HG03439 (cell line): ENCODE measurements around the gene PARS2.

Experiments used
- ATAC-seq: cut with Tn5 transposase; IDR thresholded peaks from one replicate; pipeline ENCODE4 v1.9.1; 2021; ENCODE audit warnings: mild to moderate bottlenecking, moderate library complexity; ENCODE audit not compliant: unreplicated experiment

The PARS2 gene

DNA sequence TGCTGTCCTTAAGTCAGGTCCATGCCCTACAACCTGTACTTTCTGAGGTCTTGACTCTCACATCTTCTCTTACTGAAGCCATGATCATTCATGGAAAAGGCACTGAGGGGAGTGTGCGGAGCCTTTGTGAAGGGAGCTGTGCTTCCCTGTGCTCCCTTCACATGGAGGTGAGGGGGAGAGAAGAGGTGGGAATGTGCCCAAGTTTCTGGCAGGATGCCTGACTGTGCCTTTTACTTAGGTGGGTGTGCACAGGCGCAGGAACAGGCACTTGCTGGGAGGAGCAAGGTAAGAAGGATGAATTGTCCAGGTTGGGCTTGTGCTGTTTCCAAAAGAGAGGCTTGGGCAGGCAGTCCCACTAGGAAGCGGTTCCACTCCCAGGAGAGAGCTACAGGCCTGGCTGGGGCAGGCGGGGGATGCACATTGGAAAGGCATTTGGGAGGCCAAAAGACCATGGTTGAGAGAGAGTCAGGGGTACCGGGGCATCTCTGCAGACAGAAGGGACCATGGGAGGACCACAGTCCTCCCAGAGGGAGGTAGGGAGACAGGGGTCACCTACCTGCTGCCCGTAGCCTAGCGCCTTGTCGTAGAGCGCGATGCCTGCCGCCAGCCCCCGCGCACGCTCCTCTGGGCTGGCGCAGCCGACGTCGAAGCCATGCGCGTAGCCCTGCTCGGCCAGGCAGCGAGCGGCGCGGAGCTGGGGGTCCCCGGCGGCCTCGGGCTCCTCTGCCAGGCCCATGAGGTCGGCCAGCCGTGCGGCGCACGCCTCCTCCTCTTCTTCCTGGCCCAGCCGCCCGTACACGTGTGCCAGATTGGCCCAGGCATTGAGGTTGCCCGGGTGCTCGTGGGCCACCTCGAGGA lies 35.9 kb upstream of the PARS2 start:
- ATAC-seq: no peak

DNA sequence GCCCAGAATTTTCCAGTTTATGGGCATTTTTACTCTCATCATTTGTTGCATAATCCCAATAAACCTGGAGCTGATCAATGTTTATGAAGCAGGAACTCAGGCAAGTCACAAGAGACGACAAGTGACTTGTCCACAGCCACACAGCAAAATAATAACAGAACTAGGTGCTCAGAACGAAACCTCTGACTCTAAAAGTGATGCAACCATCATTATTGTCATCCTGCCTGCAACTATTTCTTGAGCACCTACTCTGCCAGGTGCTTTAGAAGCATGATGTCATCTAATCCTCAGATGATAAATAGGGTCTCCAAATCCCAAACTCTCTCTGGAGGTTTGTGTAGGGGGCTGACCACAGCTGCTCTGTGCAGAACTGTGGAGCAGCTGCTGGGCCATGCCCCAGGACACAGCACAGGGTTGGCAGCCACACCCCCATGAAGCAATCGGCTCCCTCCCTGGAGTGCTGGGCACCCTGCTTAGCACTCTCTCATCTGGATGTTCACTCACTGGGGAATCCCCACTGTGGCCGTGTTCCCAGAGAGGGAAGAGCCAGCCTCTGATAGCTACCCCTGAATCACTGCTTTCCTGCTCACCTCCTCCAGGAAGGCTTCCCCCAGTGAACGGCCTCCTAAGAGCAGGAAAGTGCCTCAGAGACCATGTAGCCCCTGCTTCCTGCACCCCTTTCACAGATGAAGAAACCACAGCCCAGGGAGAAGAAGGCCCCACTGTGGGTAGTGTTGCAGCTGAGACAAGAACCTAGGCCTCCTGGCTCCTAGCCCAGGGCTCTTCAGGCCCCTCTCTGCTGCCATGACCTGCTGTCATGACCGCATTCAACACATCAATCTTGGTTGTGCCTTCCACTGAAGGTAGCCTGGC lies 34.7 kb upstream of the PARS2 start:
- ATAC-seq: no peak

DNA sequence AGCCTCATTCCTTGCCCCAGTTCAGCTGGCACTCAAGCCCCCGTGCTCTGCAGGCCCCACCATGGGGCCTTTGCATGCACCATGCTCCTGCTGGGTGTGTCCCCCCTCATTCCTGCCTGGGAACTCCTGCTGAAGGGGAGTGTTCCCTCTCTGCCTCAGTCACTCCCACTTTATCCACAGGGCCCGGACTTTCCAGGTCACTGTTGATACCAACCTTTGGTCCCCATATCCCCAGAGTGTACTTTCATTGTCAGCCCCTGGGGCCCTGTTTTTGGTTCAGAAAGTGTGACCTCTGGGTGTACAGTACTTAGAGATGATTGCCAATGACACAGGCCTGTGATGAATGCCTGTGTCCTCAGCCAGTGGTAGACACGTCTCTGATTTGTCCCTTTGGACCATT lies 33.9 kb upstream of the PARS2 start:
- ATAC-seq: no peak

DNA sequence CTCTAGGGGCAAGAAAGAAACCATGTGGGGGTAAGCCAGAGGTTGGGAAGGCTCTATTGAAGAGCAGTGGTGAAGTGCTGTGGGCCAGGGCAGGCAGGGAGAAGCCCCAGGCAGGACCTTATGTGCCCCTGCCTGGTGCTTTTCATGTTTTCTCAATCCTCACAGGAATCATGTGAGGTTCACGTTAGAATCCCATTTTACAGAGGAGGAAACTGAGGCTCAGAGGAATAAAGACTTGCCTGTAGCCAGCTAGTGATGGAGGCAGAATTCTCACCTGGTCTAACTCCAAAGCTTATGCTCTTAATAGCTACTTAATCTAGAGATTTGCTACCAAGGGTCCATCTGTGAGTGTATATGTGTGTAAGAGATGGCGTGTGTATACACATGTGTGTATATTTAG lies 32.6 kb upstream of the PARS2 start:
- ATAC-seq: no peak

DNA sequence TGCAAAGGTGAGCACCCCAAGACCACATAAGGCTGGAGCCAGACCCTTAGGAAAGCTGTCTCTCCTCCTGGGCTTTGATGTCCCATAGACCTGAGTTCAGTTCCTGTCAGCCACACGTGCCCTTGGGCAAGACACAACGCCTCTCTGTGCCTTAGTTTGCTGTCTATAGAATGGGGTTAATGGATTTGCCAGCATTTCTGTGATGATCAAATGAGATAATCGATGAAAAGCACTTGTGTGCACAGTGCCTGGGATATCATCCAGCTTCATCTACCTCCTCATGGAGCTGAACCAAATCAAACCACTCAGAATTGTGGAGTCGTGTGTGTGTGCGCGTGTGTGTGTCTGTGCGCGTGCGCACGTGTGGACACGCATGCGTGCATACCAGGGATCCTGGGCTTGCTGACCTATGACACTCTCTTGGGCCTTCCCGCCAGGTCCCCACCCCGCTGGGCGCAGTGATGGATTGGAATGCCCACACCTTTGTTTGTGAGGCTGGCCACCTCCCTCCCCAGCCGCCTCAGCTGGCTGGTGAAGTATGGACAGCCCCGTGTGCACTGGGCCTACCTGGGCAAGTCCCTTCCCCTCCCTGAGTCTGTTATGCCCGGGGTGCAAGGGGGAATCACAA lies 31.6 kb upstream of the PARS2 start:
- ATAC-seq: no peak

DNA sequence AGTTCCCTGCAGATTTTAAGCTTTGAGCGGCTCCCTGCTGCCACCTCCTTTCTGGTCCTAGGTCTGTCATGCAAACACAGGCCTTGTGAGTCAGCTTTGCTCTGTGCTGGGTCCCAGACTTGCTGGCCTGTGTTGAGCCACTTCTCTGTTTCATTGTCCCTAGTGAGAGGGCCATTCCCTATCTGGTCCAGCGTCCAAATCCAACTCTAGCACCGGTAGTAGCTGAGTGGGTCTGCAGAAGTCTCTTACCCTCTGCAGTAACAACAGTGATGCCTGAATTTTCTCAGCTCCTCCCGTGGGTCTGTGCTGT lies 31.0 kb upstream of the PARS2 start:
- no peak for ATAC-seq

DNA sequence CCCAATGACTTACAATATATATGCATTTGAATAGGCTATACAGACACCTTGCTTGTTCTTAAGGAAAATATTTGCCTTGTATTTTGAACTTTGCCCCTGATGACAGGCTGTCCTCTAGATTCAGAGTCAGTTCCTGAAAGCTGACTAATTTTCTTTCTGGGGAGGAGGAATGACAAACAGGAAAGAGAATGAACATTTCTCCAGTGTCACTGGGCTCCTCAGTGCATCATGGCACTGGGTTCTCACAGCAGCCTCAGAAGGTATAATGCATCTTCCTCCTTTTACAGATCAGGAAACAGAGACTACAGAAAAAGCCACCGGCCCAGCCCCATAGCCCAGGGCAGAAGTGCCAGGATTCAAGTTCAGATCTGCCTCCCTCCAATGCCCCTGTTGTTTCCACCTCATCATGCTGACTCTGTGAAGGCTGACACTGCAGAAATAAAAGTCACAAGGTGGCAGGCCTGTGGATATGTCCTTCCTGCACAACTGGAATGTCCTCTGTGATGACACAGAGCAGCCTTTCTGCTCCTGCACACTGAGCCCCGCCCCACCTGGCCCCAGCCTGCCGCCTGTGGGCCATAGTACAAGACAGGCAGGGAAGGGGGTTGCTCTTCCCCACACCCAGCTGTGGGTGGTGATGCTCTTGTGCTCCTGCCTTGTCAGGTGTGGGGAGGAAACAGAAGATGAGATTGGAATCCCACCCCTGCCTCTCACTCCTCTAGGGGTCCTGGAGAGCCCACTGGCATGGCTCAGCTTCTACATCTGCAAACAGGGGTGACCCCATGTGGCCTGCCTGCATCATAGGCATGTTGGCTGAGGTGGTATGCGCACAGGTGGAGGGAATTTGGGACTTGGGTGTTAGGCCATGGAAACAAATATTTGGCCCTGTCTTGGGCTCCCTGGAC lies 30.4 kb upstream of the PARS2 start:
- no peak for ATAC-seq

DNA sequence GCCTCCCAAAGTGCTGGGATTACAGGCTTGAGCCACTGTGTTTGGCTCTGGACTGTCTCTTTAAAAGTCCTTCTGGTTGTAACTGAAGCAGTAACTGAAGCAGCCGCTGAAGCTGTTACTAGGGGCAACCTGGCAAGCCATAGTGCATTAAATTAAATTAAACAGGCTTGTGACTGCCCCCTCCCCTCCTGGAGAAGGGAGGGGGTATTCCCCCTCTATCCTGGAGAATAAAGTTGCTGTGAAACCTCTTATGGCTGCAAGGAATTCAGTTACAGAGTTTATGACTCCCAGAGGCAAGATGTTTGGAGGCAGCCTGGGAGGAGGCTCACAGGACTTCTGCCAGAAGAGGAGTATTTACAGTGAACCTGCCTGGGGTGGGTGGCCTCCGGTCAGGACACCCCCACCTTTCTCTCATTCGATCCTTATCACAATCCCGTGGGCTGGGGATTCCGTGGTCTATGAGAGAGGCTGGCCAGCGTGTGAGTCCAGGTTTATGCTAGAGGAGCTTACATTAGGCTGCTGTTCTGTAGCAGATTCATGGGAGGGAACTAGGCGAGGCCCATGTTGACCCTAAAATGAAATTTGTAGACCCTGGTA lies 28.5 kb upstream of the PARS2 start:
- ATAC-seq: no peak

DNA sequence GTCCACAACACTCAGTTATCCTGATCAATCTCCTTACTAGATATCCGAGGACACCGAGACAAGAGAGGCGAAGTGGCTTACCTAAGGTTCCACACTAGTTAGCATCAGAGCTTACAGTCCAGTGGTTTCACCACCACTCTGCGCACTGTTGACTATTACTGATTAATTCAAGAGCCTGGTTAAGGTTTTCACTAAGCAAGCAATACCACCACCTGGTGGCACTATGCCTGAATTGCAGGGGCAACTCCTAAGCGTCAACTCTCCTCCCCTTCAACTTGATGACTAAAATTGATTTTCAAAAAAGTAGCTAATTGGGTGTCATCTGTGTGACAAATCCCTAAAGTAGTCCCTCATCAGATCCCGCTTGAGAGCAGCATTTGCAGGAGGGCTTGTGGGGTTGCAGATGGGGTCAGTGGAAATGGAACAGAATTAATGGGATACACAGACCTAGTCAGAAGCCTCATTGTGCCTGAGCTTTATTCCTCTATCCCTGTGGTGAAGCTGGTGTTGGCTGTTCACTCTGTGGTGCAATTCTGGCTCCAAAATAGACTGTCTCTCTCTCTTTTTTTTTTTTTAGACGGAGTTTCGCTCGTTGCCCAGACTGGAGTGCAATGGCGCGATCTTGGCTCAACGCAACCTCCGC lies 27.7 kb upstream of the PARS2 start:
- ATAC-seq: no peak

DNA sequence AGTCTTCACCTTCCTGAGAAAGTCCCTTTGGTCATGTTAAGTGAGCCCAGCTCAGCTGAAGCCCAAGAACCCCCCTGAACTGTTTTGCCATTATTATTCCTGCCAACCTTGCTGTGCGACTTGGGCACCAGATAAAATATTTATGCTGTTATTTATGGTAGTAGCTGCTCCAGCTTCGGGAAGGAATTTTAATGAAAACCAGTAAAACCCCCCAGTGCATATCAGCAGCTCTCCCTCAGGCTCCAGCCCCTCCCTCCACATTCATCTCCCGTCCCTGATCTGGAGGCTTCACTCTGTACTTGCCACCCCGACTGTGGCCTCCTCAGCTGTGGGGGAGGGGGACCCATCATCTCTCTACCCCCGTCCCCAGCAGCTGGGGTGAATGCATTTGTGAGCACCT lies 24.1 kb upstream of the PARS2 start:
- no peak for ATAC-seq

DNA sequence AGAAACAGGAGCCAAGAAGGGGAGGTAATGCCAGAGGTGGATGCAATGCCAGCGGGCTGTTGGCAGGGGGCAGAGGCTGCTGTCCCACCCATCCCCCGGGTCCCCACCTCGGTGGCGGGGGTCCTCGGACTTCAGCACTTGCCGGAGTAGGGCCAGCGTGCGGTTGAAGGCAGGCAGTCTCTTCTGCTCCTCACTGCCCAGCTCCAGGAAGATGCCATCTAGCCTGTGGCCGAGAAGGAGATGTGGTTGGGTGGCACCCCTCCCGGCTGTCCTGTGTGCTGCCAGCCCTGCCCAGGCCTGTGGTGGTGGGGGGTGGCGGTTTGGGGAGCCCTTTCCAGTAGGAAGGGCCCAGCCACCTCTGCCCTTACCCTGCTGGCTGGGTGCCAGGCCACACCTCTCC lies 23.3 kb upstream of the PARS2 start:
- no peak for ATAC-seq

DNA sequence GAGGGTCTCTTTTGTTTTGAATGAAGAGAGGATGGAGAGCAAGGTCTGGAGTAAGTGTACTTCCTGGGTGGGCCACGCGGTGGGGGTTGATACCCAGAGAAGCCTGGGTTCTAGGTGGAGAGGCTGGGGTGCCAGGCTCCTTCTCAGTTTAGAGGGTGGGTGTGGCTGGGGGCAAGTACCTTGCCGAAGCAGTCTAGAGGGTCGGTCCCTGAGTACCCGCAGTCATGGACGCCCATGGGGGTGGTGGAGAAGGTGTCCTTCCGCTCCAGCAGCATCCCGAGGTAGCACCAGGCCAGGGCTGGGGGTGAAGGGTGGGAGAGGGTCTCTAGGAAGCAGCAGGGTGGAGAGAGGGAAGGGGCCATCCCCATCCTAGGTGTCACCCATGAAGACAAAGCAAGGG lies 22.5 kb upstream of the PARS2 start:
- no peak for ATAC-seq

DNA sequence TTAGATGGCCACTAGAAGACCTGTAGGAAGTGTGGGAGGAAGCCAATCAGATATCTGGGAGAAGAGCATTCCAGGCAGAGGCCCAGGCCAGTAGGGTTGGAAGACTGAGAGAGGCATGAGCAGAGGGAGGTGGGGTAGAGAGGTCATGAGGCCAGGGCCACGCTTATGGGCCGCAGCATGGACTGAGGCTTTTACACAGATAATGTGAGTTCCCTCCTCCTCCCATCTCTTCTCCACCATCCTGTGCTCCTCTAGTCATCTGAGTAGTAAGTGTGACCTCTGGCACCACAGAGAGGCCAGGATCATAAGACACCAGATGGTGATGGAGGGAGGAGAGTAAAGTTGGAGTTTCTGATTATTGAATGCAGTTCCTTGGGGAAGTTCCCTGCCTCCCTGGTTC lies 19.7 kb upstream of the PARS2 start:
- ATAC-seq: no peak

DNA sequence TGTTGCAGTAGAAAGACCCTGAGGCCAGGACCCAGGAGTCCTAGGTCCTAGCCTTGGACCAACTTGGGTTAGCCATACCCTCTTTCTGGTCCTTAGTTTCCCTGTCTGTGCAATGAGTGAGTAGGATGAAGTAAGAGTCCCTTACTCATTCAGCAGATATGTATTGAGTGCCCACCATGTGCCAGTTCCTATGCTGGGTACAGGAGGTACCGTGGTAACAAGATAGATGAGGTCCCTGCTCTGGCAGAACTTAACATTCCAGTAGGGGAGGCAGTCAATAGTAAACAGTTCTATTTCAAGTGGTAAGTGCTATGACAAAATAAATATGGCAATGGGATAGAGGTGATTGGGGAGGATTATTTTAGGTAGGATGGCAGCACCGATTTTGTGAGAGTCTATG lies 18.3 kb upstream of the PARS2 start:
- no peak for ATAC-seq

DNA sequence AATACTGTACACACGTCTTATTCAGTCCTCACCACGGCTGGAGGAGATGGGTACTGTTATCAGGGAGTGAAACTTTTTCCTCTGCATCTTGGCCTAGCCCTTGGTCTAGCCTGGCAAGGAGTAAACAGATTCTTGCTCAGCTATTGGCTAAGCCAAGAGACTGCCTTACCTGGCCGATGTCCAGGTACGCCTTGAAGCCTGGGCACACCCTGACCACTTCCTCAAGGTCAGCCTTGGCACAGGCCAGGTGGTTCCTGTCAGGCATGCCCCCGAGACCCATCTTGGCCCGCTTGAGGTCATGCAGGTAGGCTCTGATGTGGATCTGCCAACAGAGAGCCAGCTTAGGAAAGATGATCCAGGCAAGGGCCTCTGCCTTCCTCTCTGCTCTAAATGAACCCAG lies 17.8 kb upstream of the PARS2 start:
- no peak for ATAC-seq

DNA sequence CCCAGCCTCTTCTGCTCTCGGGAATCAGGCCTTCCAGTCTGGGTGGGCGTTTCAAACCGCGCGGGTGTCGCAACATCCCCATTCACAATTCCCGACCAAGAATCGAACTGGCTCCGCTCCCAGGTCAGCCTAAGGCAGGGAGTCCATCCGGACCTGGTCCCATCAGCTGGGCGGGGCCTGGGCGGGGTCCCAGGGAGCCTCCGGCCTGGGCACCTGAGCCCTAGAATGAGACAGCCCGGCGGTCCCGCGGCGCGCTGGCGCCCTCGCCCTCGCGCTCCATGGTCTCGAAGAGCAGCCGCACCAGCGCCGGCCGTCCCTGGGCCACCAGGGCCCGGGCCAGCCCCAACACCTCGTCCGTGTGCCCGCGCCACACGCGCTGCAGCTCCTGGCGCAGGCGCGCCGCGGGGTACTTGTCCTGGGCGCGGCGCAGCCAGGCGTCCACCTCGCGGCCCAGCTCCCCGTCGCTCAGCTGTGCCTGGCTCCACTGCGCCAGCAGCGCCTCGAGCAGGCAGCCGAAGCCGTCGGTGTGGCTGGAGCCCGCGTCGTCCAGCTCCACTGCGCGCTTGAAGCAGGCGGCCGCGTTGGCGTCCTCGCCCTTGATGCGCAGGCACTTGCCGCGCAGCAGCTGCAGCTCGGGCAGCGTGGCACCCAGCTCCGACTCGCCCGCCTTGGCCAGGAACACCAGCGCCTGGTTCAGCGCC lies 16.9 kb upstream of the PARS2 start:
- ATAC-seq: no peak

DNA sequence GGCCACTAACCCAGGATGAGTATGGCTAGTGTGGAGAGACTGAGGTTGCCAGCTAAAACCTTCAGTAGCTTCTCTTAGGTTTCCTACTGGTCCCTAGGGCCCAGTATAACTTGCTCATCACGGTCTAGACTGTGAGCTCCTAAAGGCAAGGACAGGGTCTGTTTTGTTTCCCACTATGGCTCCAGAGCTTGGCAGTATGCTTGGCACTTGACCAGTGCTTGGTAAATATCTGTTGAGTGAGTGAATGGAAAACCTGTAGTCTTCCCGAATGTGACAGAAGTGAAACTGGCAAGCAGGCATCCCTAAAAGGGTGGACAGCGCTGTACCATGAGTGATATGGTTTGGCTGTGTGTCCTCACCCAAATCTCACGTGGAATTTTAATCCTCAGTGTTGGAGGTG lies 13.1 kb upstream of the PARS2 start:
- no peak for ATAC-seq

DNA sequence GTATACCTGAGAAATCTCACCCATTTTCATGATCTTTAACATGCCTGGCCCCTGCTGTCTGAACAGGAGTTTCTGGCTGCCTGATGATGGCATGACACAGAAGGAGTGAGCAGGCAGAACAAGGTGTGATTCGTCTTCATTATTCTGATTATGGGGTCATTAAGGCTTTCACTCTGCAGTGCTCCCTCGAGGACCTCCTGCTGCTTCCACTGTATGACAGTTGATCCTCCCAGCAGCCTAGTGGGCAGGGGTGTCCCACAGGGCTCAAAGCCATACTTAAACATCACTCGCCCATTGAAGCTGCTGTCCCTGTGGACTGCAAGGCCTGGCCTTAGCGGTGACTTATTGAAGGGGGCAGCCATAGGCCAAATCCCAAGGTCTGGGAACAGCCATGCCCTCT lies 12.7 kb upstream of the PARS2 start:
- ATAC-seq: no peak
